NCI-H510A treated with DMSO at 0.1 percent for 48 hours (cell line): ENCODE data around the gene ST3GAL5.
"Not testable (repeated sequence)": the region's sequence is repeated elsewhere in the genome, so short reads cannot be mapped to it uniquely, and the experiment has no call there.

ENCODE experiments used
- DNase-seq: peaks from one replicate; lab custom pipeline; 2025; lab: John Stamatoyannopoulos, UW

Gene ST3GAL5

GRCh38 chr2:85893428-85894258 is 4.9 kb upstream of the ST3GAL5 start:
- no peak for DNase-seq

- DNase-seq = no peak
These were observed 3.6 kb upstream of the ST3GAL5 start for GRCh38 chr2:85892216-85892944.

GRCh38 chr2:85890522-85891176 is 1.9 kb upstream of the ST3GAL5 start:
- DNase-seq = no peak

GRCh38 chr2:85889627-85890281 is 964 bp upstream of the ST3GAL5 start:
- DNase-seq = peak; percentile 54

DNA sequence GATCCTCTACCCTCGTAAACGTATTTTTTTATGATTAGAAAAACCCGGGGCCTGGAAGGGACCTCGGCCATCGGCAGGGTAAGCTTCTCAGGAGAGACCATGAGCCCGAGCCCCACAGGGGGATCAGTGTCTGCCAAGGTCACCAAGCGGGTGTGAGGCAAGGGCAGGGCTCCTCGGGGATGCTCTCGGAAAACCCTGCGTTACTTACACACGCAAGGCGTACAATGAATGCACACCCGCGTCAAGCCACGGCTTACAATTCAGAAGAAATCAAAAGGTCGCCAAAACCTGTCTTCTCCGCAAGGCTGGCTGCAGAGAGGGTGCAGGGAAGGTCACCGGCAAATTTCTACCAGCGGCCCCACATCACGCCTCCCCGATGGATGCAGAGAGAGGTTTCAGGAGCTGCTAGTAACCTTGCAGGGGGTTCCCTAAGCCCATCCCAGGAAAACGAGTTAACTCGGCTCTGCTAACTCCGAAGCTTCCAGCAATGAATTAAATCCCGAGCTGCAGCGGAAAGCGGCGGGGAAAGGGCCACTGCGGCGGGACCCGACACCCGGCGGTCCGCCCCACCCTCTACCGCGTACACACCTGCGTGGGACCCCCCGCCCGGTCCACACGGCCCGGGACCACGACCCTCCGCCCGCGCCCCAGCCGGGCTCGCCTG is 638 bp downstream of the ST3GAL5 start:
- no peak for DNase-seq

DNA sequence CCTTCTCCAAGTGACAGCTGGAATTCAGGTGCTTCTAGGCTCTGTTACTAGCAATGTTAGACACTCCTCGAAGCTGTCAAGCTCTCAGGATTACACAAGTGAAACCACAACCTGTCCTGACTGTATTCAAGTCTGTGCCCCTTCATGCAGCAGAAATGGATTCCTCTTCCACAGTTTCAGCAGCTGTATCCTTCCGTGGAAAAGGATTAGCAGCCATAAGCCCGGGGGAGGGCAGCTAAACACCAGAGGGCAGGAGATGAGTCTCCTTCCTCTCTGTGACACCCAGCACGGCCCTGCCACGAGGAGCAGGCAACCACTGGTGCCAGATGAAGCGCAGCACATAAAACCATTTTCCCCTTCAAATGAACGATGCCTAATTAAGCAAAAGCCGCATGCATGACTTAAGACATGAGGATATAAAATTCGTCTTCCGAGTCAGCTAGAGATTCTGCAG is 1.2 kb downstream of the ST3GAL5 start:
- peak; percentile 50 for DNase-seq

DNA sequence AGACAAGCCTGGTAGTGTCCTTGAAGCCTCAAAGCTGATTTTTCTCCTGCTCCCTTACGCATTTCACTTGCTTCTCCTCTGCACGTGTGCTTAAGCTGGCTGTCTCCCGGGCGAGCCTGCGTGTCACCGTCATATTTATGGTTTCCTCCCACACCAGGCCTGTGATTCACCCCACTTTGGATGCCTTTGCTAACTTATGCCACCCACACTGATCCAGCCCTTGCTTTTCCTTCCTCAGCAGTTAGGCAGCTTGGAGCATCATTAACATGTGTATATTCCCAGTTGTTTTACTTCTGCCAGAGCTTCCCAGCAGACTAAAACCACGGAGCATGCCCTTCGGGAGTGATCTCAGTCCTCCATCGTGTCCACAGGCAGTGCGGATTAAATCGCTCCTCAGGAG is 2.2 kb downstream of the ST3GAL5 start:
- DNase-seq = no peak

- no peak for DNase-seq
These were observed 2.6 kb downstream of the ST3GAL5 start for GRCh38 chr2:85886141-85886540.

DNA sequence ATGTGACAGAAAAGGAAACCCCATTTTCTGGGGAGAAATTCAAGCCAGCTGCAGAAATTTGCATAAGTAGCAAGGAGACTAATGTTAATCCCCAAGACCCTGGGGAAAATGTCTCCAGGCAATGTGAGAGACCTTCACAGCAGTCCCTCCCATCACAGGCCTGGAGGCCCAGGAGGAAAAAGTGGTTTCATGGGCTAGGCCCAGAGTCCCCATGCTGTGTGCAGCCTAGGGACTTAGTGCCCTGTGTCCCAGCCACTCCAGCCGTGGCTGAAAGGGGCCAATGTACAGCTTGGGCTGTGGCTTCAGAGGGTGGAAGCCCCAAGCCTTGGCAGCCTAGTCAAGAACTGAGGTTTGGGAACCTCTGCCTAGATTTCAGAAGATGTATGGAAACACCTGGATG is 7.0 kb downstream of the ST3GAL5 start:
- DNase-seq = not testable (repeated sequence)

DNA sequence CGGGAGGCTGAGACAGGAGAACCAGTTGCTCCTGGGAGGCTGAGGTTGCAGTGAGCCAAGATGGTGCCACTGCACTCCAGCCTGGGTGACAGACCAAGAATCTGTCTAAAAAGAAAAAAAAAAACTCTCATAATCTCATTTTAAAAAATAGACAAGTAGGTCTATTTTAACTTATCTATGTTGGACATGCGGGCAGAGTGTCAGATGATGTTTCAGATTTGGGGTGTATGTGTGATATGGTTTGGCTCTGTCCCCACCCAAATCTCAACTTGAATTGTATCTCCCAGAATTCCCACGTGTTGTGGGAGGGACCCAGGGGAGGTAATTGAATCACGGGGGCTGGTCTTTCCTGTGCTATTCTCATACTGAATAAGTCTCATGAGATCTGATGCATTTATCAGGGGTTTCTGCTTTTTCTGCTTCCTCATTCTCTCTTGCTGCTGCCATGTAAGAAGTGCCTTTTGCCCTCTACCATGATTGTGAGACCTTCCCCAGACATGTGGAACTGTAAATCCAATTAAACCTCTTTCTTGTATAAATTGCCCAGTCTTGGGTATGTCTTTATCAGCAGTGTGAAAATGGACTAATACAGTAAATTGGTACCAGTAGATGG is 8.0 kb downstream of the ST3GAL5 start:
- not testable (repeated sequence) for DNase-seq

GRCh38 chr2:85878719-85879370 is 9.9 kb downstream of the ST3GAL5 start:
- DNase-seq = no peak

DNA sequence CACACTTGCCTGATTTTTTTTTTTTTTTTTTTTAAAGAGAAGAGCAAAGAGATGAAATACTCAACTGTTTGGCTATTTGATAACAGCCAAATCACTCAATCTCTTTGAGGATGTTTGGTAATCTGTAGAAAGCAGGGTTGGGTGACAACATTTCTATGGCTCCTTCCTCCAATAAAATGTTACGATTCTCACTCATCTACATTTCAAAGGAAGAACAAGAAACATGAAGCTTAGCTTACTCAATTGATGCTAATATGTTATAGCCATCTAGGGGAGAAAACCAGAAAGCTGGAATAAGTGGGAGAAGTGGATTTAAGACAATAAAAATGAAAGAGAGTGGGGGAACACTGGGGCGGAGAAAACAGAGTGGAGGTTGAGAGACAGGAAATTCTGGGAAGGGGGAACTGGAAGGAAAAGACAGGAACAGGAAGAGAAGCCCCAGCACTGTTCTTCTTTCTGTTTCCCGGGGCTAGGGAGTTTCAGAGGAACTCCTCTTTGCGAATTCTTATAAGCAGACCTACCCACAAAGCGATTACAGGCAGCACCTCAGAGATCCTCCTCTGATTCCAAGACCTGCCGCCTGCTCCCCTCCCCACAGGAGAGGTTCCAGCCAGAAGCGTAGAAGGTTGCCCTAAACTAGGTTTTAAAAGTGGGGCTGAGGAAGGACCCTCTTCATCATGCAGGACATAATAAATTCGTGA is 13.3 kb downstream of the ST3GAL5 start:
- DNase-seq = no peak

- no peak for DNase-seq
These were observed 15.1 kb downstream of the ST3GAL5 start for GRCh38 chr2:85873679-85874078.

- DNase-seq = no peak
These were observed 16.1 kb downstream of the ST3GAL5 start for GRCh38 chr2:85872536-85873161.

DNA sequence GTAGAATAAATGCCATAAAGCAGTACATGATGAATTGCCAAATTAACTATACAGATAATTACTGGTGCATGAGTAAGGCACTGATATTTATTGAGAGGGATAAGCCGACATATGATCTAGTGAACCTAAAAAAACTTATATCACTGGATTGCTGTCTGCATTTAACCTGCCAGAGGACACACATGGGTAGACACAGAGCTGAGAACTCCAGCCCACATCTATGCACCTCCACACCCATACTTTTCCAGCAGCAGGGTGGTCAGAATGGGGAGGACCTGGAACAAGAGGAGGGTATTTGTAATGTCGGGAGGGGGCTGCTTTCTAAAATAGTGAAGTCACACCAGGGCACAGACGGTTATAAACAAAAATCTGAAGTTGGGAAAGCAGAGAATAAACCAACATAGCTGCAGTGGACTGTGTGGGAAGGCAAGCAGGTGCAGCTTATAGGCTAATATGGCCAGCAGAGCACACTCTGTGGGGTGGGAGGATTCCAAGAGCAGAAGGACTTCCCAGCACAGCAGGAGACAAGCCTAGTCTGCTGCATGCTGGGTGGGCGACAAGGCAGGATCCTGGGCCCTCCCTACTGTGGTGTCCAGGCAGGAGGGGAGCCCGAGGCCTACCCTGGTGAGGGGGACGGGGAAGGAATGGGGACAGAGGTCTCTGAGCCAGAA is 17.2 kb downstream of the ST3GAL5 start:
- no peak for DNase-seq

DNA sequence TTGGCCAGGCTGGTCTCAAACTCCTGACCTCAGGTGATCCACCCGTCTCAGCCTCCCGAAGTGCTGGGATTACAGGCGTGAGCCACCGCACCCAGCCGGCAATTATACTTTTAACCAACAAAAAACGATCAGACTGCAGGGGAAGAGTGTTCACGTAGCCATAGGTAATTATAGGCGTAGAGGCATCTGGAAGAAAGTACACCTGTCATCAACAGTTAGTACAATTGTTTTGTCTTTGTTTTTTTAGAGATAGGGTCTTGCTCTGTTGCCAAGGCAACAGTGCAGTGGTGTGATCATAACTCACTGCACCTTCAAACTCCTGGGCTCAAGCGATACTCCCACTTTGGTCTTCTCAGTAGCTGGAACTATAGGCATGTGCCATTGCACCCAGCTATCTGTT is 20.0 kb downstream of the ST3GAL5 start:
- no peak for DNase-seq

DNA sequence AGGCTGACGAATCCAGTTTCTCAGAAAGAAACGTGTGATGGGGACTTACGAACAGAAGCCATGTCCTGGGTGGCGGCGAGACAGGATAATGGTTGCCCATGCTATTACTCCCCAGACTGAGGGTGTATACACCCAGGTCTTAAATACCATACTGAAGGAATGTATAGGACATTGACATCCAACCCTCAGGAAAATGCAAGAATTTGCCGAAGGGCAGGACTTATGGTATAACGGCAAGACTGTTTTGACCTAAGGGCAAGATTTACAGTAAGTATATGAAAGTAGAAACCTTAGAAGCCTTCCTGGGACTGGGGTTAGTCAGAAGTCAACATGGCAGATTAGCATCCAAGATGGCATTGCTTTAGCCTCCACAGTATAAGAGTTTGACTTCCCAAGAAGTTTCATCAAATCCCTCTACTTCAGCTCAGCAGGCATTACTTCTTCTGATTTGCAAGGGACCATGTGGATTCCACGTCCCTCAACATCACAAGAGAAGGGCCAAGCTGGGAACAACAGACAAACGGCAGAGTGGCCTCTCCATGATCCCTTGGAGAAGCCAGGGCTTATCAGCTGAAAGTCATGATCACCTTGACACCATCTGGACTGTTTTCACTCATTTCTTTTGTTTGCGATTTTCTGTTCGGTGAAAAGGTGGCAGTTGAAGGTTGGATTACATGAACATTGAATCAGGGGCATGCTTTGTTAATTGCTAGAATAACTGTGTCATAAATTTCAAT is 21.1 kb downstream of the ST3GAL5 start:
- no peak for DNase-seq

DNA sequence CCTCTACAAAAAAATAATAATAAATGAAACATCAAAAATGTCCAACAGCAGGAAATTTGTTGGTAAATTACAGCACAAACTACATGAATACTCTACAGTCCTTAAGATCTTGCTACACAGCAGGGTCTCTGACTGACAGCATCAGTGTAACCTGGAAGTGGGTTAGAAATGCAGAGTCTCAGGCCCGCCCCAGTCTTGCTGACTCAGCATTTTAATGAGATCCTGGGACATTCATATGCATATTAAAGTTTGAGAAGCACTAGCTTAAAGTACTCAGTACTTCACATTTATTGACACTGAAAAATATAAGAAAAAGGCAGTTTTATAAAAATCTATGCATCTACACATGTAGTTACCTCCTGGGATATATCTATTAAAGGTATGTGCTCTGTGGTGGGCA is 21.7 kb downstream of the ST3GAL5 start:
- no peak for DNase-seq
